Stimulated activated CD8-positive, alpha-beta memory T cell treated with anti-CD3 and anti-CD28 coated beads, Interleukin-12 subunit alpha, Interleukin-12 subunit beta, amount 100 ng/mL, for 1 hour (primary cell): ENCODE results near the gene HLCS.
A peak's percentile ranks its signal among the peaks of the same experiment; 100 is the strongest.
"Not testable (repeated sequence)": the region's sequence is repeated elsewhere in the genome, so short reads cannot be mapped to it uniquely, and the experiment has no call there.

ENCODE experiments used
- DNase-seq: peaks from one replicate; pipeline ENCODE4 v3.0.0-alpha.2; 2020; ENCODE audit warnings: low read depth

Gene HLCS

DNA sequence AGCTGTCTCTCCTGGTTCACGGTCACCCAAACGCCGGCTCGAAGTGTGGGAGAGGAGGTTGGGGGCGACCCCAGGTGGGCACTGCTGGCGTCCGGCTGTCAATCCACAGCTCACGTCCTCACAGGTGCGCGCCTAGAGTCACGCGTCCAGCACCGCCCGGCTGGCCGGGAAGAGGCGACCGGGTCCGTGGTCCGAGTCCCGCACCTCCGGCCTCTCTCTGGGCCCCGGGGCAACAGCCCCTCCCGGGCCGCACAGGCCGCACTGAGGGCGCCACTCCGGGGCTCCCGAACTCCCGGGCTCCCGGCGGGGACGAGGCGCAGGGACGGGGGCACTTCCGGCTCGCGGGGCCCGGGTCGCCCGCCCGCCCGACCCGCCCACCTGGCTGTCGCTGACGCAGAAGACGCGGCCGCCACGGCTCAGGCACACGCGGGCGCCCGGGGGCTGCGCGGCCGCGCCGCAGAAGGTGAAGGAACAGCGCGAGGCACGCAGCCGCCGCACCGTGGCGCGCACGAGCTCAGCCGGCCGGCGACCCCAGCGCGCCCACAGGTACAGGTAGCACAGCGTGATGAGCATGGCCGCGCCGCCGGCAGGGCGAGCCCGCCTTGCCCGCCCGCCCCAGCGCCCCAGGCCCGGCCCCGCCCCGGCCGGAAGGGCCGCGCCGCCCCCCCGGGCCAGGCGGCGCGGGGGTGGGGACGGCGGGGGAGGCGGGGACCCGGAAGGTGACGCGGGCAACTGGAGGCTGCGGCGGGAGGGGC lies at the start of gene HLCS:
HLCS (minus strand) TSS at position 604 of the 755 bp plus-strand sequence; CDS start at position 573, 31 bp downstream.
- peak; percentile 47 for DNase-seq

DNA sequence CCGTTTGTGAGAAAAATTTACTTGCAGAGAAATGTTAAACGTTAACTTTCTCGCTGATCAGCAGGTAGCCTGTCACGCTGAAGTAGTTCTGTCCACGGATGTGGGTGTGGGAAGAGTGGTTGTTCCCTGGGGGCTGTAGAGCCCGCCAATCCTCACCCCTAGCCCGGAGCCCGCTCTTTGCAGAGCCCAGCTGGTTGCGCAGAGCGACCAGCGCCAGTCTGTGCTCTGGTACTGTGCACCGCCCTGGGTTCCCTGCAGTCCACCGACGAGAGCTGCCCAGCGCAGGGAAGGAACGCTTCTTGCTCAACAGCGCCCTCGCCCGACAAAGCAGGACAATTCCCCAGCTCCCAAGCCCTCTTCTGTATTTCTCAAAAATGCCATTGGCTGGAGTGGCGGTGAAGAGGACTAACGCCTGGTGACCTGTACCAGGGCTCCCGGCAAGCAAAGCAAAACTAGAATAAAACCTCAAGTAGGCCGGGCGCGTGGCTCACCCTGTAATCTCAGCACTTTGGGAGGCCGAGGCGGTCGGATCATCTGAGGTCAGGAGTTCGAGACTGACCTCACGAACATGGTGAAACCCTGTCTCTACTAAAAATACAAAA lies 43.4 kb upstream of the HLCS start:
- DNase-seq, result peak; percentile 72

DNA sequence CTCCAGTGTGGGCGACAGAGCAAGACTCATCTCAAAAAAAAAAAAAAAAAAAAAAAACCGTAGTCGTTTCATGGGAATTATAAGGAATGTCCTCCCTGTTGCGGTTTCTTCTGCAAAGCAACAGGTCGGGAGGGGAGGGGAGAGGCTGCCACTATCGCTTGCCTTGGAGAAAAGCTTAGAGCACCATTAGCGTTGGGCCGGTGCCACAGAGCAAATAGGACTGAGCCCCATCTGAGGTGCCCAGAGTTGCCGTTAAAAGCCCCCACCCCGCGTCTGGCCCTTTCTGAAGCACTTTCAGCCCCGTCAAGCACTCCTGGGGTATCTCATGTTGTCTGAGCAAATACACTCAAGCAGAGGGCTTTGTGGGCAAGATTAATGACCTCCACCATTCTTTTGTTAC lies 42.3 kb upstream of the HLCS start:
- DNase-seq, result no peak

DNA sequence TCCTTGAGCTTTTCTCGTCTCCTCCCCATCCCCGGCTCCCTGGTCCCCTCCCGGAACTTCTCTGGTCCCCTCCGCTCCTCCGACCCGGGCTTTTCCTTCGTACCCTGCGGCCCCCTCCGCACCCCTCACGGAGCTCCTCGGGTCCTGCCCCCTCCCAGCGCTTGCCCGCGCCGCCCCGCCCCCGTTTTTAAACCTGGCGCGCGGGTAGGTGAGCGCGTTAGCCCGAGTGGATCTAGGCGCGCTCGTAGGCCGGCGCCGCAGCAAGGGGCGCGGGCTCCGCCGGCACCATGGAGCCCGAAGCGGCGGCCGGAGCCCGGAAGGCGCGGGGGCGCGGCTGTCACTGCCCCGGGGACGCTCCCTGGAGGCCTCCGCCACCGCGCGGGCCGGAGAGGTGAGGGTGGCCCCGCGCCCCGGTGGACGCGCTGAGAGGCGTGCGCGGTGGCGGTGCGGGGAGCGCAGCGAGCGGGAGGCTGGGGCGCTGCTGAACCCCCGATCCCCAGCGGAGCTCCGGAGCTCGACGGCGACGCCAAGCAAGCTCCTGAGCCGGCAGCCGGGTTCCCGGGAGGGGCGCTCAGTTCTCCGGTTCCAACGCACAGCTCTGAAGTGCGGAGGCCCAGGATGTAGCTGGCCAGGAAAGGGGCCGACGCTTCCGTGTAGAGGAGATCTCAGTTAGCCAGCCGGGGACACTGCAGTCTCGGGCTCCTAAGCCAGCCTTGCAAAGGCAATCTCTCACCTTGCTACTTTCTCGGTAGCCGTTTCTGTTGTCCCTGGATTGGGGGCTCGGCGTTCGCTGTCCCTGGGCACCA lies 40.2 kb upstream of the HLCS start, which contains the start of gene RIPPLY3:
RIPPLY3 (plus strand) TSS at position 217 of the 806 bp plus-strand sequence; CDS start at position 288, 71 bp downstream.
- no peak for DNase-seq

DNA sequence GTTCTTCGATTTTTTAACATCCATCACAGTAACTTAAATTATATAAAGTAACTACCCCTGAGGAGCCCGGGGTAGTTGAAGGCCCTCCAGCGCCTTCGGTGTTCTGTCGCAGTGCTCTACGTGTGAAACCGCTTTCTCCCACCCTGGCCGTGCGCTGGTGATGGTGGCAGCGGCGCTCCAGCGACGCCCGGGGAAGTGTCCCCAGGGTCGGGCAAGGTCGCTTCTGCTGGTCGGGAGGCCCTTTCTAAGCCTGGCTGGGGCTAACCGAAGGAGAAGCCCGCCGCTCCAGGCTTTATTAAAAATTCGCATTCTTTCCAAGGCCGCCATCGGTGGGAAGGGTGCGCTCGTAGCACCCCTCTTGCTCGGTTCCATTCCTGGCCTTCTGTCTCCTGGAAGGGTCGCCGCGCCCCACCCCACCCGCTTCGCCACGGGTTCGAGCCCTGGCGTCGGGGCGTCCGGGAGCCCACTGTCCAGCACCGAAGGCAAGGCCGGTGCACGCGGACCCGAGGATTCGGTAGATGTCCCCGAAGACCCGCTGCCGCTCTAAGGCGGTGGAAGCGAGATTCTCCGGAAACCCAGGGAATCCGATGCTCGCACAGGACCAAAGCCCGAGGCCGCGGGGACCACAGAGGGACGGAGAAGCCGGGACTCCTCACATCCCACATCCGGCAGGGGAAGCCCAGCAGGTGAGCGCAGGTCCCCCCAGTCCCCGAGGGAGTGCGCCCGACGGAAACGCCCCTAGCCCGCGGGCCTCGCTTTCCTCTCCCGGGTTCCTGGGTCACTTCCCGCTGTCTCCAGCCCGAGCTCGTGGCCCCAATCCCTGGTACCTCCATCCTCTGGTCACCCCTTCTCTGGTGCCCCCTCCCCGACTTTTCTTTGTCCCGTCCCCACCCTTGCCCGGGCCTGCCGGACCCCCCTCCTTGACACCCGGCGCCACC lies 39.3 kb upstream of the HLCS start:
- no peak for DNase-seq

DNA sequence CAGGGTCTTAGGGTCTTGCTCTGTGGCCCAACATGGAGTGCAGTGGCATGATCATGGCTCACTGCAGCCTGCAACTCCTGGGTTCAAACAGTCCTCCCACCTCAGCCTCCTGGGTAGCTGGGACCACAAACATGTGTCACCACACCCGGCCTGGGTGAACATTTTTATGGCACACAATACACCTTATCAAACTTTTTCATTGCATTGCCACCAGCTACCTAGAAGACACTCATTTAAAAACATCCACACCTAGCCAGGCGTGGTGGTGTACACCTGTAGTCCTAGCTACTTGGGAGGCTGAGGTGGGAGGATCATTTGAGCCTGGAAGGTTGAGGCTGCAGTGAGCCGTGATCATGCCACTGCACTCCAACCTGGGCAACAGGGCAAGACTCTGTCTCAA lies 37.4 kb upstream of the HLCS start:
- DNase-seq, result not testable (repeated sequence)

DNA sequence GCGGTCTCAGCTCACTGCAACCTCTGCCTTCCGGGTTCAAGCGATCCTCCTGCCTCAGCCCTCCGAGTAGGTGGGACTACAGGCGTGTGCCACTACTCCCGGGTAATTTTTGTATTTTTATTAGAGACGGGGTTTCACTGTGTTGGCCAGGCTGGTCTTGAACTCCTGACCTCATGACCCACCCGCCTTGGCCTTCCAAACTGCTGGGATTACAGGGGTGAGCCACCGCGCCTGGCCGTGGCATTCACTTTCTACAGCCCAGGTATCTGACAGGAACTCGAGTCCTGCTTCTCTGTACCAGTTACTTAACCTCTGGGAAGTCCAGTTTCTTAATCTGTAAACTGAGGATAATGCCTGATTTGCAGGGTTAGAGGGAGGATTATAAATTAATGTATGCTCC lies 36.4 kb upstream of the HLCS start:
- DNase-seq, result not testable (repeated sequence)

DNA sequence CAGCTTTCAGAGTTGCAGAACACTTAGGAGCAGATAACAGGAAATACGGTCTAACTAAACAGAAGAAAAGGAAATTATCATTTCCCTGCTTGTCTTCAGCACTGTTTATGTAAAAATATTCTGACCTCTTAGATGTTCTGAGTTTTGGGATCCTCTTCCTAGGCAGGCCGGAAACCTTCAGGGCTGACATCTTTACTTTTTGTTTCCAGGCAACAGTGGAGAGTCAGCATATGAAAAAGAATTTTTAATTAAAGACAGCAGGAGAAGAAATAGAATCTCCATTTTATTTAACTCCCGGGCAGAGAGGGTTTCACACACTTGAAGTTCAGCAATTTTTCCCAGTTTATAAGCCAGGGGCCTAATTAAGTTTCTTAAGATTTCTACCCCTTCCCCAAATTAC lies 35.0 kb upstream of the HLCS start:
- DNase-seq, result no peak

DNA sequence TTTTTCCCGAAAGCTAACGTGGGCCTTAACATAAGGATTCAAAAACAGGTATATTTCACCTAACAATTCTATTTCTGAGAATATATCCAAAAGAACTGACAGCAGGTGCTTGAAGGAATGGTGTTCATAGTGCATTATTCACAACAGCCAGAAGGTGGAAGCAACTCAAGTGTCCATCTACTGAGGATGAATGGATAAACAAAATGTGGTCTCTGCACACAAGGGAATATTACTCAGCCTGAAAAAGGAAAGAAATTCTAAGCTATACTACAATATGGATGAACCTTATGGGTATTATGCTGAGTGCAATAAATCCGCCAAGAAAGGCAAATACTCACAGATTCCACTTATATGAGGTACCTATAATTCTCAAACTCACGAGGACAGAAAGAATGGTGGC lies 33.9 kb upstream of the HLCS start:
- DNase-seq, result no peak

DNA sequence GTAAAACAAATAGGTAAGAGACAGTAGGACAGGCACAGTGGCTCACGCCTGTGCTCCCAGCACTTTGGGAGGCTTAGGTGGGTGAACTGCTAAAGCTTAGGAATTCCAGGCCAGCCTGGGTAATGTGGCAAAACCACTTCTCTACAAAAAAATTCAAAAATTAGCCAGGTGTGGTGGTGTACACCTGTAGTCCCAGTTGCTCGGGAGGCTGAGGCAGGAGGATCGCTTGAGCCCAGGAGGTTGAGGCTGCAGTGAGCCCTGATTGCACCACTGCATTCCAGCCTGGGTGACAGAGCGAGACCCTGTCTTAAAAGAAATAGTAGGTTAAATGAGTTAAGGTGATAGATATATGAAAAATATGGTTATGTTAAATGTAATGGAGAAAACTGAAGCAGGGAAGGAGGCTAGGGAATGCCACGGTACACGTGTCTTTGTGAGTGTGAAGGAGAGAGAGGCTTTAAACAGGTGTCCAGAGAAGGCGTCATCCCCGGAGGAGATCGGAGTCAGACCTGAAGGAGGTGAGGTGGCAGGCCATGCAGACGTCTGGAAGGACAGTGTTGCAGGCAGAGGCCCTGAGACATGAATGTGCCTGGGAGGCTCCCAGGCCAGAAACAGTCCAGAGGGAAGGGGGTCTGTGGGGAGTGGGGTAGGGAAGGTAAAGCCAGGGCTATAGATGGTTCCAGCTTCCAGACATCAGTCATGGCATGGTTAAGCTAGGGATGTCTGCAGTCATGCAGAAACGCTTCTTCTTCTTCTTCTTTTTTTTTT lies 32.8 kb upstream of the HLCS start:
- no peak for DNase-seq

DNA sequence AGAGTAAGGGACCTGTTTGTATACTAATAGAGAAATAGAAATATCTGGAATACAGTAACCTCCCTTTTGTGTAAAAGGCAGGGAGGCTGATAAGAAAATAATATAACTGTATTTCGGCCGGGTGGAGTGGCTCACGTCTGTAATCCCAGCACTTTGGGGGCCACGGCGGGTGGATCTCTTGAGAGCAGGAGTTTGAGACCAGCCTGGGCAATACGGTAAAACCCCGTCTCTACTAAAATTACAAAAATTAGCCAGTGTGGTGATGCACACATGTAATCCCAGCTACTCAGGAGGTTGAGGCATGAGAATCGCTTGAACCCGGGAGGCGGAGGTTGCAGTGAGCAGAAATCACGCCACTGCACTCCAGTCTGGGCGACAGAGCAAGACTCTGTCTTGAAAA lies 28.8 kb upstream of the HLCS start:
- not testable (repeated sequence) for DNase-seq

DNA sequence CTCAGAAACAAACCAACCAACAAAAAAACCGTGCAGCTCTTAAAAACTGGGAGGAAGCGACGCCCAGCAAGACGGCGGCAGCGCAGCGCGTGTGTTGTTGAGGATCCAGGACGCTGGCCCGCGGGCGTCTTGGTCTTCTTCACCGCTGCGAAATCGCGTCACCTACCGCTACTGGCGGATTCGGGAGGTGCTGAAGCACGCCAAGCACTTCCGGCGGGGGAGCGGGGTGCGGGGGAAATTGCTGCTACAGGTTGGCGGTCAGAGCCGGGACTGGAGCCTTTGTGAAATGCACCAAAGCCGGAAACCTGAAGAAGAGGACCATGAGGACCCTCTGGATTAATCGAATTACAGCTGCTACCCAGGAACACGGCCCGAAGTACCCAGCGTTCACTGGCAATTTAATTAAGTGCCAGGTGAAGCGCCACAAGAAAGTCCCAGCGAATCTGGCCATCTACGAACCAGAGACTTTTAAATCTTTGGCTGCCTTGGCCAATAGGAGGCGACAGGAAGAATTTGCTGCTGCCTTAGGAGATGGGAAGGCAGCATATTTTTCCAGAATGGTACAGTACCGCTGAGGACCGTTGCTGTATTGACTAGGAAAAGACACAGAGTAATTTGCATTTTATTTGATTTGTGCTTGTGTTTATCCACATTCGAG lies 28.2 kb upstream of the HLCS start:
- no peak for DNase-seq

DNA sequence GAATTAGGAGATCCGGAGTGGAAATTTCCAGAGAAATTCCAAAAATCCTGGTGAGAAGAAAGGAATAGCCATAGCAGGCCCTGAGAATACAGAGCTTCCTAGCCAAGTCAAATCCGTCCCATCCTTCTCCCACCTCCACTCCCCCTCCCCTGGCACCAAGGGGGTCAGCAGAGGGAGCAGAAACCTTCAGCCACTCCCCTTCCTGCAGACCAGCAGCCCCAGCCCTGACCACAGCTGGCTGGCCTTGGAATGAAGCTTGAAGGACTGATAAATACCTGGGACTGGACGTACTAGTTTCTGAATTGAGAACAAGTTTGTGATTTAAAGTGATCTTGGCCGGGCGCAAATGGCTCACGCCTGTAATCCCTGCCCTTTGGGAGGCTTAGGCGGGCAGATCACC lies 26.2 kb upstream of the HLCS start:
- no peak for DNase-seq

DNA sequence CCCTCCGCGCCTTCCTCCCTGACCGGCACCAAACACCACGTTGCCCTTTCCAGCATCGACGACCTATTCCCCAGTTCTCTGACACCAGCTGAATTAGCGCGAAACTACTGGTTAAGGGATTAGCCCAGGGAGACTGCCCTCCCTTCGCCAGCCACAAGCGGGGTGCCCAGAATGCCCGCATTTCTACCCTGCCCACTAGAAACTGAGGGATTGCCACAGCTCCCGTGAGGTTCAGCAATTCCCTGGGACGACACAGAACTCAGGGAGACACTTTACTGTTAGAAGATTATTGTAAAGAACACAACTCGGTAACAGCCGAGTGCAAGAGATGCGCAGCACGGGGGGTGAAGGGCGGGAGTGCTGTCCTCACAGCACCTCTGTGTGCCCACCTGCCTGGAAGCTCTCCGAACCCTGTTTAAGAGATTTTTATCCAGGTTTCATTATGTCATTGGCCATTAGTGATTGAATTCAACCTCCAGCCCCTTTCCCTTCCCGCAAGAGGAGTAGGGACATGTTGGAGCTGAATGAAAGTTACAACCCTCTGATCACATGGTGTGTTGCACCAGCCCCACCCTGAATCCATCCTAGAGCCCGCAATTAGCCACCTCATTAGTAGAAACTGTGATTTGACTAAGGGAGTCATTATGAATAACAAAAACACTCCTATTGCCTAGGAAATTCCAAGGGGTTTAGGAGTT lies 24.2 kb upstream of the HLCS start:
- DNase-seq, result no peak

DNA sequence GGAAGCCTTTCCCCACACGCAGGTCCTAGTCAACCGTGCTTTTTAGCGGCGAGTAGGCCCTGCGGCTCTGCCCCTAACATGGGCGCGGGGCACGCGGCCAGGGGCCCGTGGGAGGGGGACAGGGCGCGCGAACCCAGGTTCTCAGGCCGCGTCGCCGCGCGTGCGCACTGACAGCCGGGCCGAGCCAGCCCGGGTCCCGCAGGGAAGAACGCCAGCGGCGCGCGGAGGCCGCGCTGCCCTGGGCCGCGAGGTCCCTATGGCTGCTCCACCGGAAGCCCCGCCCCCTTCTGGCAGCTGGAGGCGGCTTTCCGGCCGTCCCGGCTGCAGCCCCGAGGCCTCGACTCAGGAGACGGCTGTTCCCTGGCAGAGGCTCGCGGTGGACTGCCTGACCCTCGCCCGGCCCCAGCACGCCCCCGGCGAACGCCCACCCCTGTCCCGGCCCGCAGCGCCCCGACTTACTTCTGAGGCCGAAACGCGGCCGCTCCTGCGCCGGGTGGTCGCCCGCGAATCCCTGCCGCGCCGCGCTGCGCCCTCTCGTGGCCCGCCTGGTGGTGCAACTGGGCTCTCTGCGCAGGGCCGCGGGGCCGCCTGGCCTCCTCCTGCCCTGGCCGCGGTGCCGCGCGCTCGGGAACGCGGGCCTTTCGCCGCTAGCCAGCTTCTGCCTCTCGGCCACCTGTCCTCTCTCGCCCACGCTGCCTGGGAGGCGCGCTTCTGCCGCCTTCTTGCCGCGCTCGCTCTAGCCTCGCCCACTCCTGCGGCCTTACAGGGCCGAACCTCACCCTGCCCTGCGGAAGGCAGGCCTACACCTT lies 23.4 kb upstream of the HLCS start:
- DNase-seq, result peak; percentile 73

DNA sequence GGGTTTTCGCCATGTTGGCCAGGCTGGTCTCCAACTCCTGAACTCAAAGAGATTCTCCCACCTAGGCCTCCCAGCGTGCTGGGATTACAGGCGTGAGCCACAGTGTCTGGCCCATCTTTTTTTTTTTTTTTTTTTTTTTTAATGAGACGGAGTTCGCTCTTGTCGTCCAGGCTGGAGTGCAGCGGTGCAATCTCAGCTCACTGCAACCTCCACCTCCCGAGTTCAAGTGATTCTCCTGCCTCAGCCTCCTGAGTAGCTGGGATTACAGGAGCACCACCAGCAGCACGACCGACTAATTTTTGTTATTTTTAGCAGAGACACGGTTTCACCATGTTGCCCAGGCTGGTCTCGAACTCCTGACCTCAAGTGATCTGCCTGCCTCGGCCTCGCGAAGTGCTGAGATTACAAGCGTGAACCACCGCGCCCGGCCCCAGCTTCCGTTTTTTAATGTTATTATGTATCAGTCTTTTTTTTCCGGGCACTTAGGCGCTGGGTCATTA lies 22.8 kb upstream of the HLCS start:
- DNase-seq, result not testable (repeated sequence)

DNA sequence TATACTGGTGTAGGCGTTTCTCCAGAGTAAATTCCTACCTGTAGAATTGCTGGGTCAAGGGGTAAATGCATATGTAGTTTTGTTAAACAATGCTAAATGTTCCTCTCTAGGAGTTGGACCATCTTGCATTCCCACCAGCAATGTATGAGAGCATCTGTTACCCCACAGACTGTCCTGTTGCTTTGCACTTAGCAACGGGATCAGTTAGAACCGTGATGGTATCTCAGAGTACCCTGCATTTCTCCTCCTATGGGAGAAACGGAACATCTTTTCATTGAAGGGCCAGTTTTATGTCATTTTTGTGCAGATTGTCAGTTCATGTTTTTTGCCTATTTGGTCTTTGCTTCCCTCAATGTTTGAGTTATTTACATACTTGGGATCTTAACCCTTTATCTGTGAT lies 22.1 kb upstream of the HLCS start:
- no peak for DNase-seq

DNA sequence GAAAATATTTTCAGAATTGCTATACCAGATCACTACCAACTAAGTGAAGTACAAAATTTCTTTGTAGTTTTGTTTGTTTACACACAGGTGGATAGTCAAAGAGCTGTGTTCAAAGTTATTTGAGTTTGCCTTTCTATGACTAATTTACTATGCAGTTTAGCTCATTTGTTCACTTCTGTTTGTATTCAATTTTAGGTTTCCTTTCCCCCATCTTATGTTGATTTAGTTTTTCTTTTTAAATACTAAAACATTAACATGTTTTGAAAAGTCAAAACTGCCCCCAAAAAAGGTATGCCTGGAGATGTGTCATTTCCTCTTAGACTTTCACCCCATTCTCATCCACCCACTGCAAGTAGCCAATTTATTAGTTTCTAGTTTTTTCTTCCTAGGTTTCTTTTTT lies 21.4 kb upstream of the HLCS start:
- DNase-seq, result no peak
